Choroid plexus epithelial cell (primary cell): ENCODE data around the gene SPACA7.
"Not testable (repeated sequence)": the region's sequence is repeated elsewhere in the genome, so short reads cannot be mapped to it uniquely, and the experiment has no call there.

Experiments
- DNase-seq: peaks from one replicate; pipeline ENCODE4 v3.0.0-alpha.2; 2010; ENCODE audit warnings: low read depth
- H3K4me3 ChIP-seq: 2 replicates; pipeline ENCODE4 v1.5.1; 2011; ENCODE audit warnings: low read depth, mild to moderate bottlenecking, control low read depth, low read length, moderate library complexity
- CTCF ChIP-seq: conservative IDR thresholded peaks from 2 replicates; pipeline ENCODE4 v1.5.1; 2011; ENCODE audit warnings: low read depth, mild to moderate bottlenecking, control low read depth, inconsistent platforms, low read length, moderate library complexity

SPACA7 gene

GRCh38 chr13:112391746-112392145 lies 15.6 kb downstream of the SPACA7 start:
- DNase-seq = no peak
- TF ChIP-seq CTCF = no peak

GRCh38 chr13:112392719-112393118 lies 16.6 kb downstream of the SPACA7 start:
- DNase-seq = no peak
- H3K4me3 ChIP-seq = no peak overlapping the region

More at GRCh38 chr13:112391746-112392145, 15.6 kb downstream of the SPACA7 start:
- H3K4me3 ChIP-seq = no peak overlapping the region

GRCh38 chr13:112395022-112395421 lies 18.9 kb downstream of the SPACA7 start:
- DNase-seq, H3K4me3 ChIP-seq: not testable (repeated sequence)

More at GRCh38 chr13:112392719-112393118, 16.6 kb downstream of the SPACA7 start:
- no peak for TF ChIP-seq CTCF

- not testable (repeated sequence) for DNase-seq, H3K4me3 ChIP-seq
These were observed 19.8 kb downstream of the SPACA7 start for GRCh38 chr13:112395941-112396340.

- no peak for TF ChIP-seq CTCF
- no peak overlapping the region for H3K4me3 ChIP-seq
- DNase-seq = no peak
These were observed 21.0 kb downstream of the SPACA7 start for GRCh38 chr13:112397108-112397507.

GRCh38 chr13:112398347-112398746 lies 22.2 kb downstream of the SPACA7 start:
- not testable (repeated sequence) for H3K4me3 ChIP-seq

GRCh38 chr13:112409828-112410227 lies 33.7 kb downstream of the SPACA7 start:
- DNase-seq, H3K4me3 ChIP-seq: not testable (repeated sequence)

More at GRCh38 chr13:112398347-112398746, 22.2 kb downstream of the SPACA7 start:
- DNase-seq = not testable (repeated sequence)

- no peak overlapping the region for H3K4me3 ChIP-seq
- TF ChIP-seq CTCF = no peak
- no peak for DNase-seq
These were observed 40.5 kb downstream of the SPACA7 start for GRCh38 chr13:112416647-112417046.

- TF ChIP-seq CTCF = no peak
- H3K4me3 ChIP-seq = no peak overlapping the region
- no peak for DNase-seq
These were observed 40.9 kb downstream of the SPACA7 start for GRCh38 chr13:112417079-112417478.
